Retinal pigment epithelial cell (primary cell): ENCODE data around the gene TAF6L.

ENCODE experiments used
- DNase-seq: peaks from one replicate; pipeline ENCODE4 v3.0.0-alpha.2; 2010; ENCODE audit warnings: low read depth
- H3K4me3 ChIP-seq: 2 replicates; pipeline ENCODE4 v1.5.1; 2011; ENCODE audit warnings: mild to moderate bottlenecking, low read length, control low read depth, moderate library complexity
- TF ChIP-seq, protein P1 (sequence below): conservative IDR thresholded peaks from 2 replicates; pipeline ENCODE4 v1.5.1; 2011; ENCODE audit warnings: low read depth, low read length, control low read depth, inconsistent platforms

Gene TAF6L, protein sequence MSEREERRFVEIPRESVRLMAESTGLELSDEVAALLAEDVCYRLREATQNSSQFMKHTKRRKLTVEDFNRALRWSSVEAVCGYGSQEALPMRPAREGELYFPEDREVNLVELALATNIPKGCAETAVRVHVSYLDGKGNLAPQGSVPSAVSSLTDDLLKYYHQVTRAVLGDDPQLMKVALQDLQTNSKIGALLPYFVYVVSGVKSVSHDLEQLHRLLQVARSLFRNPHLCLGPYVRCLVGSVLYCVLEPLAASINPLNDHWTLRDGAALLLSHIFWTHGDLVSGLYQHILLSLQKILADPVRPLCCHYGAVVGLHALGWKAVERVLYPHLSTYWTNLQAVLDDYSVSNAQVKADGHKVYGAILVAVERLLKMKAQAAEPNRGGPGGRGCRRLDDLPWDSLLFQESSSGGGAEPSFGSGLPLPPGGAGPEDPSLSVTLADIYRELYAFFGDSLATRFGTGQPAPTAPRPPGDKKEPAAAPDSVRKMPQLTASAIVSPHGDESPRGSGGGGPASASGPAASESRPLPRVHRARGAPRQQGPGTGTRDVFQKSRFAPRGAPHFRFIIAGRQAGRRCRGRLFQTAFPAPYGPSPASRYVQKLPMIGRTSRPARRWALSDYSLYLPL

DNA sequence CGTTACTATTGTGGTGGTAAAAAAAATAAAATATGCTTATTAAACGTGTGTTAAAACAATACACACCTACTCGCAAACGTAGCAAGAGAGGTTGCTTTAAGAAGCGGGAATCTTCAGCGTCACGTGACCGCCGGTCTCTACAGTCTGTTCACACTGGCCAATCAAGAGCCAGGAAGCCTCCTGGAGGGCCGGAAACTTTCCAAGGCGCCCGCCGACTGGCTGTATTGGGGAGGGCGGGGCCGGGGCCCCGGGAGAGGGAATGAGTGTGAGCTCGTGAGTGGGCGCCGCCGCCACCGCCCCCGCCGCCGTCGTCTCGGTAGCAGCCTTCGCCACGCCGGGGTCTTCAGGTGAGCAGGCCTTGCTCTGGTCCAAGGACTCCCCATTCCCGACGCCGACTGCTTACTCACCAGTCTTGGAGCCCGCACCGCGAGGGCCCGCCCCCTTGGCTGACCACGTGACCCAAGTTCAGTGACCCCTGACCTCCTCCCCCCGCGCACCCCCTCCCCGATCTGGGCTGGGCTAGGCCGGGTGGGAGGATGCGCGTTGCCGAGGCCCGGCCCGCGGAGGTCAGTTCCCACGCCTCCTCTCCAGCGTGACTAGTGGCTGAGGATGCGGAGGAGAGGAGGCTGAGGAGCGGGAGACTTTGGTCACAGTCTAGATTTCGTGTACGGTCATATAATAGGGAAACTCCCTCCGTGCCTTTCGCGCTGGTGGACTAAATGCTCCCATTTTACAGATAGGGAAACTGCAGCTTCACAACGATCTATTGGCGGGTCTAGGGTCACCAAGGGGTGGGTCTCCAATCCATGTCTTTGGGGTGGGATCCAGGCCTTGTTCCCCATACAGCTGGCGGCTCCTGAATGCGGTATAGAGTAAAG lies at the start of gene TAF6L:
Gene TAF6L (plus strand): TSS at position 253 of the 878 bp plus-strand sequence. CDS start 4,388 bp downstream, outside the sequence.
- TF ChIP-seq, protein P1, sequence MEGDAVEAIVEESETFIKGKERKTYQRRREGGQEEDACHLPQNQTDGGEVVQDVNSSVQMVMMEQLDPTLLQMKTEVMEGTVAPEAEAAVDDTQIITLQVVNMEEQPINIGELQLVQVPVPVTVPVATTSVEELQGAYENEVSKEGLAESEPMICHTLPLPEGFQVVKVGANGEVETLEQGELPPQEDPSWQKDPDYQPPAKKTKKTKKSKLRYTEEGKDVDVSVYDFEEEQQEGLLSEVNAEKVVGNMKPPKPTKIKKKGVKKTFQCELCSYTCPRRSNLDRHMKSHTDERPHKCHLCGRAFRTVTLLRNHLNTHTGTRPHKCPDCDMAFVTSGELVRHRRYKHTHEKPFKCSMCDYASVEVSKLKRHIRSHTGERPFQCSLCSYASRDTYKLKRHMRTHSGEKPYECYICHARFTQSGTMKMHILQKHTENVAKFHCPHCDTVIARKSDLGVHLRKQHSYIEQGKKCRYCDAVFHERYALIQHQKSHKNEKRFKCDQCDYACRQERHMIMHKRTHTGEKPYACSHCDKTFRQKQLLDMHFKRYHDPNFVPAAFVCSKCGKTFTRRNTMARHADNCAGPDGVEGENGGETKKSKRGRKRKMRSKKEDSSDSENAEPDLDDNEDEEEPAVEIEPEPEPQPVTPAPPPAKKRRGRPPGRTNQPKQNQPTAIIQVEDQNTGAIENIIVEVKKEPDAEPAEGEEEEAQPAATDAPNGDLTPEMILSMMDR: no peak
- DNase-seq: peak; percentile 81
- peak within 1 kb of the TSS; percentile 76 for H3K4me3 ChIP-seq

DNA sequence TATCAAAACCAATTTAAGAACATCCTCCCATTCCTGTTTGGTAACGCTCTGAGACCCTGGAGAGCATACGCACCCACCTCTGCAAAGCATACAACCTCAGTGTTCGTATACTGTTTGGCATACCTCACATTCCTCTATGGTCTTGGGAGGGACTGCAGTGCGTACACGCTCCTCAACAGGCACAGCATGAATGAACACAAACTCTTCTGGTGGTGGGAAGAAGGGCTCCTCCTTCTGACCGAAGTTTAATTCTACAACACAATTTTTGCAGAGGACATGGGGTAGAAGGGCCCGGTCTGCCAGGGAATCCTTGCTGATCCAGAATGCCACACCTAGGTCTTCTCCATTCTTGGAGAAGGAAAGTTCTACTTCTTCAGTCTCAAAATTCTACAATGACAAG lies 49.2 kb upstream of the TAF6L start:
- H3K4me3 ChIP-seq: no peak overlapping the region
- TF ChIP-seq, protein P1: peak; percentile 43
- DNase-seq: no peak

DNA sequence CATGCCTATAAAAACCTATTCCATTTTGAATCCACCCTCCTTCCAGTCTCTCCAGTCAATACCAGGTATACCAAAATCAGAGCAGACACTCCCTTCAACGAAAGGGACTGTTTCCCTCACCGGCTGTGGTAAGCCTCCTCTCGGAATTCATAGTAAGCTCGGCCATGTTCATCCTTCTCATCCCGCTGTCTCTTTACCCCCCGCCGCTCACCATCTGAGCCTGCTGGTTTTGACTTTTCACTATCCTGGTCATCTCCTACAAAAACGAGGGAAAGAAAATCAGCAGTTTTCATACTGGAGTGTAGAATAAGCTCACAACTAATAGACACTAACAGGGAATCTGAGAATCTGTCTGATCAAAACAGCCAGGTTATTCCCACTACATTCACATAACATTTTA lies 47.0 kb upstream of the TAF6L start:
- TF ChIP-seq, protein P1: no peak
- DNase-seq: no peak
- H3K4me3 ChIP-seq: peak overlapping the region; percentile 84

DNA sequence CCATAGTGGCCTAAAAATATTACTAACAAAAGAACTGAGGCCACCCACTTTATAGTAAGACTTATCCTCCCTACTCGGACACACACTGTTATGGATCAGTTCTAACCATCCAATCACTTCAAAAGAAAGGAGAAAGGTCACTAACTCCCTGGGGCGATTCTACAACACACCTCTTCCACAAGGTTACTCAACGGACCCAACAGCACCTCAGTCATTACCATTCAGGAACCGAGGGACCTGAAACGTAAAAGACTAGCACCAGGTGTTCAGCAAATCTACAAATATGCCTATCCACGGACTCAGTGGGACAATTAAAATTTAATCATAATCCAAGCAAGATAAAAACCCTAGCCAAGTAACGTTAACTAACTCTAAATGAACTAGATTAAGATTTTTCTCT lies 45.5 kb upstream of the TAF6L start:
- TF ChIP-seq, protein P1: no peak
- peak overlapping the region; percentile 84 for H3K4me3 ChIP-seq
- no peak for DNase-seq

DNA sequence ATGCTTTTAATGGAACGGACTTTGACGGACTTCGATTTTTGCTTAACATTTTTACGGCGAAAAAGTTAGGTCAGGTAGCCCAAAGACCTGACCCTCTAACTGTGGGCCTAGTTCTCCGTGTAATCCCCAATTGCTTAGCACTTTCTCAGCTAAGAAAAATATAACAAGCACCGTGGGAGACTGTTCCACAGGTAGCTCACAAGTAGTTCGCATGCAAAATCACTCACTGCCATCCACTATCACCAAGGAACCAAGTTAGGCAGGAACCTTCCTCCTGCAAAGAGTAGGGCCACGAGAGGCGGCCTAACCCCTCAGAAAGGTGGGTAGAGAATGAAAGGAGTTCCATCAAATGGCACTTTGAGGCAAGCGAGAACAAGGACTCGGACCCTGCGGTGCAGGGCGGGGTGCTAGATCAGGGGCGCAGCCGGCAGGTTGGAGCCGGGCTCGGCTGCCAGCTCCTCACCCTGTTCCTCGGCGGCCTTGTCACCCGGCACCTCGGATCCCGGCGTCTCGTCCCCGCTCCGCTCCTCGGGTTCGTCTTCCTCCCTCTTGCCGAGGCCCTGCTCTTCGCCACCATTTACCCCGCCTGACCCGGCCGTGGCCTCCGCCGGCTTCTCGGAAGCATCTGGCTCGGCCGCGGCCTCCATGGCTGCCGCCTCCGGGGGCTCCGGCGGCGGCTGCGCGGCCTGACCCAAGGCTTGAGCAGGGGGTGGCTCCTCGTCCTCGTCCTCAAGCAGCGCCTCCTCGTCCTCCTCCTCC lies 44.9 kb upstream of the TAF6L start:
- H3K4me3 ChIP-seq: peak overlapping the region; percentile 84
- DNase-seq: no peak
- TF ChIP-seq, protein P1: no peak

DNA sequence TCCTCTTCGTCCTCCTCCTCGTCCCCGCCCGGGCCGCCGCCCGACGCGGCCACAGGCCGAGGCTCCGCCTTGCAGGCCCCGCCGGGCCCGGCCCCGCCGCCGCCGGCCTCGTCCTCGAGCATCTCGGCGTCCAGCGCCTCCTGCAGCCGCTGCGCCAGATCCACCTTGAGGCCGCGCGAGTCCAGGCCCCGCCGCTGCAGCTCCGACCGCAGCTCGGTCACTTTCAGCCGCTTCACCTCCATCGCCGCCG lies 44.4 kb upstream of the TAF6L start:
- no peak for DNase-seq
- TF ChIP-seq, protein P1: no peak
- H3K4me3 ChIP-seq: peak overlapping the region; percentile 84
